ENCODE results near the gene TTC1.

Gene TTC1

GRCh38 chr5:160089531-160089930 lies 80.6 kb downstream of the TTC1 start:
- no peak for DNase-seq

GRCh38 chr5:160090059-160090458 lies 81.1 kb downstream of the TTC1 start:
- no peak for DNase-seq

GRCh38 chr5:160092514-160092913 lies 83.6 kb downstream of the TTC1 start:
- no peak for DNase-seq

- no peak for DNase-seq
Observed at GRCh38 chr5:160092960-160093707, 84.2 kb downstream of the TTC1 start.

GRCh38 chr5:160096178-160096577 lies 87.2 kb downstream of the TTC1 start:
- DNase-seq, result no peak

GRCh38 chr5:160097991-160098390 lies 89.1 kb downstream of the TTC1 start:
- no peak for DNase-seq

GRCh38 chr5:160105686-160106360 lies 96.9 kb downstream of the TTC1 start:
- DNase-seq, result no peak

GRCh38 chr5:160108124-160108523 lies 99.2 kb downstream of the TTC1 start:
- no peak for DNase-seq
